ENCODE results near the gene LRBA. TPM values are rescaled to one million over a fixed set of nuclear protein-coding genes. Genes with fewer than 3 reads are reported as not detected.

LRBA gene
- total RNA-seq, 6 experiments from 2014 or later = 13.6 to 17.6 (median 15.0) TPM

DNA sequence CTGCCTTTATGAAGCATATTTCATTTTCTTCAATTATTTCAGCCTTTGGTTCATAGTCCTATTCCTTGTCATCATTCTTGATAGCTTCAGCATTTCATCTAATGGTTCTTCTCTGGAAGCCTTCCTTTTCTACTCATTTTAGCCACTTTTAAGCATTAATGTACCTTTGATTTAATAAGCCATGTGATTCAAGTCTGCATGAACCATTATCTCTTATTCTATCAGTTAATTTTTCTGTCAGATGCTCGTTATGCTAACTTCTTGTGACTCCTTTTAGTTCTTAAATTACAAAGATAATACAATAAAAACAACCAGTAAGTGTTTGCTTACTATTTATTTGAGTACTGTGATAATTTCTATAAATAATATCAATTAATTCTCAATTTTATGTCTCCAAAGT, 643.2 kb downstream of the LRBA start:
- no peaks in the 10 kb centered on the region for H3K27me3 Mint-ChIP-seq (ENCODE audit: insufficient read depth)
- no peak for DNase-seq
- H3K27ac Mint-ChIP-seq = no peak overlapping the region
- TF ChIP-seq, protein P1, sequence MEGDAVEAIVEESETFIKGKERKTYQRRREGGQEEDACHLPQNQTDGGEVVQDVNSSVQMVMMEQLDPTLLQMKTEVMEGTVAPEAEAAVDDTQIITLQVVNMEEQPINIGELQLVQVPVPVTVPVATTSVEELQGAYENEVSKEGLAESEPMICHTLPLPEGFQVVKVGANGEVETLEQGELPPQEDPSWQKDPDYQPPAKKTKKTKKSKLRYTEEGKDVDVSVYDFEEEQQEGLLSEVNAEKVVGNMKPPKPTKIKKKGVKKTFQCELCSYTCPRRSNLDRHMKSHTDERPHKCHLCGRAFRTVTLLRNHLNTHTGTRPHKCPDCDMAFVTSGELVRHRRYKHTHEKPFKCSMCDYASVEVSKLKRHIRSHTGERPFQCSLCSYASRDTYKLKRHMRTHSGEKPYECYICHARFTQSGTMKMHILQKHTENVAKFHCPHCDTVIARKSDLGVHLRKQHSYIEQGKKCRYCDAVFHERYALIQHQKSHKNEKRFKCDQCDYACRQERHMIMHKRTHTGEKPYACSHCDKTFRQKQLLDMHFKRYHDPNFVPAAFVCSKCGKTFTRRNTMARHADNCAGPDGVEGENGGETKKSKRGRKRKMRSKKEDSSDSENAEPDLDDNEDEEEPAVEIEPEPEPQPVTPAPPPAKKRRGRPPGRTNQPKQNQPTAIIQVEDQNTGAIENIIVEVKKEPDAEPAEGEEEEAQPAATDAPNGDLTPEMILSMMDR (IDR thresholded peaks at IDR 0.05) = no peak
- H3K4me1 Mint-ChIP-seq (ENCODE audit: low read depth) = peaks cover 6% of the 10 kb centered on the region
- no peak overlapping the region for H3K4me3 Mint-ChIP-seq
- H3K36me3 Mint-ChIP-seq (ENCODE audit: low read depth) = peaks cover 3% of the 10 kb centered on the region; the same call in 1 of the 2 replicates
- no peaks in the 10 kb centered on the region for H3K9me3 Mint-ChIP-seq

DNA sequence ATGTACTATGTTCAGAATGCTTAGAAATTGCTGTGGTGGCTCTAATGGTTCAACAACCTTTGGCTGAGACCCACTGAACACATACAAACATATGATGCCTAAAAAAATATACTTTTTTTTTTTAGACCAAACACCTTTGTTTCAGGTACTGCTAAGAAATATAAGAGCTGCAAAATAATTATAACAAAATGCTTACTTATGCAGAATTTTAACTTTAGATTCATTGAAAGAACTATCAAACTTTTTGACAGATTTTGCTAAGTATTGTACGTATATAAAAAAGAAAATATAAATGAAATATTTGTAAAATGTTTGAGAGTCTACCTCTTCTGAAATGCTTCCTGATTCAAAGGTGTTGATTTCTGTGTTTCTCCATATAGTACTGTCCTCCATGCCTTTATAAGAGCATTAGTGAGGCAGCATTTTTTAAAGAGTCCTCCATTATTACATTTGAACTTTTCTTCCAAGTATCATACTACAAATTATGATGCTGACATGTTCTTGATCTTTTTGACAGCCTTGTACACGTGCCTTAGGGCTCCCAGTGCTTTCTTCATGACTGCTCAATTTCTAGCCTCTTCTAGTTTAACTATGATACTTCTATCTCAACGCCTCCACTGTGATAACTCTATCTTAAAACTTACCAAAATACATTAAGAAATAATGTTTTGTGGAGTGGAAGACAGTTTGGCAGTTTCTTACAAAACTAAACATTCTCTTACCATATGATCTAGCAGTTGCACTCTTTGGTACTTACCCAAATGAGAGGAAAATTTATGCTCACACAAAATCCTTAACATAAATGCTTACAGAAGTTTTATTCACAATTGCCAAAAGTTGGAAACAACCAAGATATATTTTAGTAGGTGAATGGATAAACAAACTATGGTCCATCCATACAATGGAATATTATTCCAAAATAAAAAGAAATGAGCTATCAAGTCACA, 645.4 kb downstream of the LRBA start:
- Mint-ChIP-seq H3K27me3 (ENCODE audit: insufficient read depth) (no peaks in the 10 kb centered on the region), H3K4me3 (no peak overlapping the region), H3K4me1 (ENCODE audit: low read depth) (peaks cover 6% of the 10 kb centered on the region), H3K36me3 (ENCODE audit: low read depth) (peaks cover 3% of the 10 kb centered on the region; the same call in 1 of the 2 replicates), H3K9me3 (no peaks in the 10 kb centered on the region), H3K27ac (no peak overlapping the region)
- no peak for DNase-seq
- TF ChIP-seq, protein P1 (IDR thresholded peaks at IDR 0.05) = no peak

DNA sequence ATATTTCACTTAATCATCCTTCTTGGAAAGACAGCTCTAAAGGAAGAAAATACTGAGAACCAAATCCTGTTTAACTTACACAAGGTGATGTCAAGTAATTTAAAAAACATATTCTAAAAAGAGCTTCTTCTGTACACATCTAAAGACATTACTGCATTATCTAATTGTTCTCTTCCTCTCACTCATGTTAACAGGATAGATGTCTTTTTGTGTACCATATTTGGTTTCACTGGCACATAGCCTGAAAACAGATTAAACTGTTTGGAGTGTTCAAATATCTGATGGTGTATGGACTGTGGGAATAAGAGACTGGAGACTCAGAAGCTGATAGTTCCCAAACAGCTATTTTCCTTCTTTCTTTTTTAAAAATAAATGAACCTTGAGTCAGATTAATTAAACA, 646.4 kb downstream of the LRBA start:
- no peaks in the 10 kb centered on the region for H3K9me3 Mint-ChIP-seq
- H3K36me3 Mint-ChIP-seq (ENCODE audit: low read depth) = peaks cover 3% of the 10 kb centered on the region; the same call in 1 of the 2 replicates
- TF ChIP-seq, protein P1 (IDR thresholded peaks at IDR 0.05) = no peak
- H3K27ac Mint-ChIP-seq = no peak overlapping the region
- H3K4me1 Mint-ChIP-seq (ENCODE audit: low read depth) = peaks cover 13% of the 10 kb centered on the region
- DNase-seq = no peak
- no peaks in the 10 kb centered on the region for H3K27me3 Mint-ChIP-seq (ENCODE audit: insufficient read depth)
- no peak overlapping the region for H3K4me3 Mint-ChIP-seq

DNA sequence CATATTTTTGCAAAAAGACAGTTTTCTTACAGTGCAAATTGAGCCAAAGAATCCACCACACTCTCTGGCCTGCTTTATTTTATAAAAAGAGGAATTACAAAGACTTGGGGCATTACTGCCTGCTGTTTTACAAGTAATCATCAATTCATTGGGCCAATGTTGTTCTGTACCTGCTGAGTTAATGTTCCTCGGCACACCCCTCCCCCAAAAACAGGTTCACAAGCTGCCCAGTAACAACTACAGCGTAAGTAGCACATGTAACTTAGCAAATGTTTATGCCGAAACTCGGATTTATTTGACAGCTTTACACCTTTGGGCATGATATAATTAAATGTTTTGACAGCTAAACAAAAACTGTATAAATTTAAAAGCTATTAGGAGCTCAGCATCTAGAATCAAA, 647.8 kb downstream of the LRBA start:
- Mint-ChIP-seq H3K4me1 (ENCODE audit: low read depth) (peaks cover 15% of the 10 kb centered on the region), H3K36me3 (ENCODE audit: low read depth) (no peaks in the 10 kb centered on the region), H3K27me3 (ENCODE audit: insufficient read depth) (no peaks in the 10 kb centered on the region), H3K27ac (no peak overlapping the region), H3K4me3 (no peak overlapping the region), H3K9me3 (no peaks in the 10 kb centered on the region)
- no peak for DNase-seq
- TF ChIP-seq, protein P1 (IDR thresholded peaks at IDR 0.05) = no peak

DNA sequence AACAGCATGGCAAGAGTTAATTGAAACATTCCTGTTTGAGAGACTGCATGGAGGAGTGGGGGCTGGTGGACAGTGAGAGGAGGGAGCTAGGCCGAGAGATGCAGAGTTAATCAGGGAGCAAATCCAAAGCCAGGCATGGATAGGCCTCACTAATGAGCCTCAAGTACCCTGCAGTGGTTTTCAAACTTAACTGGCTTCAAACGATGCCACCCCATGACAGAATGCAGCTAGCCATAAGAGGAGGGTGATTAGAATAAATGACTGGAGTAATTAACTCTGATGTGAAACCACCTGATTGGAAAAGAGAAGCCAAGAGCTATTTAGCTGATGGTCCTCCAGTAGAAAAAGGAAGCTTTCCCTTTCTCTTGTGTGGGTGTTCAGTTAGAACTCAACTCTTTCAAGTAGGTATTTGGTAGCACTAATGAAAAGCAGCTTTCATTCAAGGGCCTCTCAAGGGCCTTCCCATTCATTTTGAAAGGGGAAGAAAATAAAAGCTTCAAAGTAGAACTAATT, 648.5 kb downstream of the LRBA start:
- DNase-seq = no peak
- no peaks in the 10 kb centered on the region for H3K27me3 Mint-ChIP-seq (ENCODE audit: insufficient read depth)
- H3K36me3 Mint-ChIP-seq (ENCODE audit: low read depth) = no peaks in the 10 kb centered on the region
- no peak overlapping the region for H3K4me3 Mint-ChIP-seq
- peaks cover 15% of the 10 kb centered on the region for H3K4me1 Mint-ChIP-seq (ENCODE audit: low read depth)
- no peaks in the 10 kb centered on the region for H3K9me3 Mint-ChIP-seq
- no peak overlapping the region for H3K27ac Mint-ChIP-seq
- TF ChIP-seq, protein P1 (IDR thresholded peaks at IDR 0.05) = no peak

All from HFFc6 (cell line).